Heart left ventricle (tissue), 13 donors: ENCODE data around the gene SOX6.

Source experiments
- CTCF ChIP-seq, 12 donors: fragments of 200-600 bp; sonication (generic) in 4 of 12; IDR thresholded peaks; one replicate each; pipeline versions ENCODE4 v1.5.0 to v1.8.0; 2018 to 2022; ENCODE audit warnings: antibody characterized with exemption in 12 of 12, mild to moderate bottlenecking in 5 of 12
- POLR2A ChIP-seq, 2 donors: fragments of 450-650 bp; IDR thresholded peaks; one replicate each; pipeline ENCODE4 v1.6.1; 2017; ENCODE audit warnings: antibody characterized with exemption in 2 of 2, mild to moderate bottlenecking in 2 of 2, moderate library complexity in 2 of 2
- donor health status: ischemic (EF 13 %, LVEDD 7.1; RV severe dilation, severe dysfunction).
- donor health status: DM: no; HTN: yes; CAD: no.
- donor health status: DM: no; HTN: no; CAD: no.
- donor health status: ischemic (EF 25% LVEDD 6.9; RV normal size, moderate dysfunction).
- donor health status: ischemic (EF 25% LVEDD 5.7; RV mildly dilated, moderate dysfunction).
- donor health status: ischemic (EF 35%, LVEDD 5.7; RV mildly dilated, moderate dysfunction).
- donor health status: nonischemic (EF 11% LVEDD 7.7; RV severe dilation, severe dysfunction).
- donor health status: DM: yes; HTN: yes; CAD: no.
- donor health status: PGD.
- donor health status: ischemic (EF 29% LVEDD 5.4; RV normal size, mild dysfunction).
- donor health status: nonischemic (EF 23%, LVEDD 6.1; RV moderate dilation, normal function).

- TF ChIP-seq CTCF (IDR thresholded peaks at IDR 0.05) (no peak), POLR2A (IDR thresholded peaks at IDR 0.05) (no peak)
These were observed 68.6 kb downstream of the SOX6 start for GRCh38 chr11:16287630-16288280.
